Trophoblast cell (in vitro differentiated cells and primary cell): ENCODE measurements around the gene LRRN2.
"Not testable (repeated sequence)": the region's sequence is repeated elsewhere in the genome, so short reads cannot be mapped to it uniquely, and the experiment has no call there.

Source experiments
- DNase-seq, 2 donors: peaks; one replicate each; pipeline ENCODE4 v3.0.0-alpha.2; 2016
- H2AFZ ChIP-seq: 2 replicates; pipeline ENCODE4 v1.6.1; 2013; ENCODE audit warnings: low read length, moderate library complexity, mild to moderate bottlenecking; ENCODE audit not compliant: insufficient read depth, poor library complexity
- H2AK5ac ChIP-seq: 2 replicates; pipeline ENCODE4 v1.6.1; 2013; ENCODE audit warnings: mild to moderate bottlenecking, low read length
- H2BK120ac ChIP-seq: 2 replicates; pipeline ENCODE4 v1.6.1; 2013; ENCODE audit warnings: low read length, mild to moderate bottlenecking, moderate library complexity; ENCODE audit not compliant: insufficient read depth, poor library complexity
- H2BK12ac ChIP-seq: 2 replicates; pipeline ENCODE4 v1.6.1; 2013; ENCODE audit warnings: mild to moderate bottlenecking, low read length, moderate library complexity
- H2BK5ac ChIP-seq: 2 replicates; pipeline ENCODE4 v1.6.1; 2013; ENCODE audit warnings: low read length, low read depth, moderate library complexity, mild to moderate bottlenecking; ENCODE audit not compliant: poor library complexity
- H3K14ac ChIP-seq: 2 replicates; pipeline ENCODE4 v1.6.1; 2013; ENCODE audit warnings: mild to moderate bottlenecking, low read length
- H3K18ac ChIP-seq: 2 replicates; pipeline ENCODE4 v1.6.1; 2013; ENCODE audit warnings: mild to moderate bottlenecking, low read length
- H3K23ac ChIP-seq: 2 replicates; pipeline ENCODE4 v1.6.1; 2013; ENCODE audit warnings: low read length
- H3K27ac ChIP-seq: 2 replicates; pipeline ENCODE4 v1.5.1; 2013; ENCODE audit warnings: low read depth, mild to moderate bottlenecking, inconsistent platforms, low read length, moderate library complexity
- H3K27me3 ChIP-seq: 2 replicates; pipeline ENCODE4 v1.6.1; 2013; ENCODE audit warnings: inconsistent platforms, mild to moderate bottlenecking, low read length, moderate library complexity; ENCODE audit not compliant: insufficient read depth
- H3K36me3 ChIP-seq, 2 experiments: 1 replicate in 1 of 2; 2 replicates in 1 of 2; pipeline ENCODE4 v1.6.1; 2013; ENCODE audit warnings: low read length in 2 of 2, mild to moderate bottlenecking in 2 of 2, moderate library complexity in 1 of 2; ENCODE audit not compliant: insufficient read depth in 2 of 2, control insufficient read depth in 1 of 2
- H3K4ac ChIP-seq: 2 replicates; pipeline ENCODE4 v1.6.1; 2013; ENCODE audit warnings: low read depth, mild to moderate bottlenecking, low read length, moderate library complexity
- H3K4me1 ChIP-seq, 2 experiments: 1 replicate in 1 of 2; 2 replicates in 1 of 2; pipeline ENCODE4 v1.6.1; 2013; ENCODE audit warnings: low read length in 2 of 2, mild to moderate bottlenecking in 2 of 2, moderate library complexity in 1 of 2; ENCODE audit not compliant: insufficient read depth in 2 of 2, control insufficient read depth in 1 of 2
- H3K4me2 ChIP-seq: 2 replicates; pipeline ENCODE4 v1.6.1; 2013; ENCODE audit warnings: inconsistent platforms, mild to moderate bottlenecking, low read length, moderate library complexity
- H3K4me3 ChIP-seq: 2 replicates; pipeline ENCODE4 v1.5.1; 2013; ENCODE audit warnings: mild to moderate bottlenecking, low read depth, low read length, inconsistent platforms
- H3K79me1 ChIP-seq: one replicate; pipeline ENCODE4 v1.6.1; 2013; ENCODE audit warnings: low read length
- H3K79me2 ChIP-seq: 2 replicates; pipeline ENCODE4 v1.6.1; 2013; ENCODE audit warnings: low read length, mild to moderate bottlenecking; ENCODE audit not compliant: control insufficient read depth, insufficient read depth, poor library complexity
- H3K9ac ChIP-seq: 2 replicates; pipeline ENCODE4 v1.6.1; 2013; ENCODE audit warnings: mild to moderate bottlenecking, low read length
- H3K9me3 ChIP-seq: 2 replicates; pipeline ENCODE4 v1.6.1; 2013; ENCODE audit warnings: low read depth, mild to moderate bottlenecking, control low read depth, inconsistent platforms, low read length; ENCODE audit not compliant: insufficient read depth
- H4K12ac ChIP-seq: 2 replicates; pipeline ENCODE4 v1.6.1; 2013; ENCODE audit warnings: low read depth, mild to moderate bottlenecking, low read length, moderate library complexity
- H4K8ac ChIP-seq: 2 replicates; pipeline ENCODE4 v1.6.1; 2013; ENCODE audit warnings: low read depth, mild to moderate bottlenecking, low read length, moderate library complexity
- H4K91ac ChIP-seq: one replicate; pipeline ENCODE4 v1.6.1; 2013; ENCODE audit warnings: low read depth, mild to moderate bottlenecking, low read length, moderate library complexity
- WGBS: extraction: QIAGEN DNeasy Blood & Tissue Kit; methylation state at CpG from one replicate; pipeline ENCODE4 v1.1.7; 2013; ENCODE audit warnings: missing lambda C conversion rate; ENCODE audit not compliant: insufficient read length, insufficient coverage; ENCODE audit errors: extremely low coverage; 5-methylcytosine and 5-hydroxymethylcytosine counted together

The LRRN2 gene

GRCh38 chr1:204692841-204693356, 7.4 kb upstream of the LRRN2 start:
- Histone ChIP-seq H2BK5ac (no peak overlapping the region), H2BK120ac (no peak overlapping the region), H3K4me3 (no peak overlapping the region), H3K4ac (no peak overlapping the region), H4K91ac (no peak overlapping the region), H3K36me3 (no peaks in the 10 kb centered on the region), H3K27ac (no peak overlapping the region), H3K9me3 (no peaks in the 10 kb centered on the region), H3K18ac (no peak overlapping the region), H4K8ac (no peak overlapping the region), H2AFZ (no peak overlapping the region), H3K14ac (no peak overlapping the region), H2AK5ac (no peak overlapping the region), H3K27me3 (no peaks in the 10 kb centered on the region), H4K12ac (no peak overlapping the region), H3K23ac (no peak overlapping the region), H3K79me2 (no peaks in the 10 kb centered on the region), H3K9ac (no peak overlapping the region), H2BK12ac (no peak overlapping the region), H3K4me1 (no peaks in the 10 kb centered on the region), H3K4me2 (no peak overlapping the region), H3K79me1 (no peaks in the 10 kb centered on the region)
- no peak for DNase-seq
- no CpG with 5 or more reads among the region's 7 CpGs for WGBS

GRCh38 chr1:204692325-204692840, 6.8 kb upstream of the LRRN2 start:
- no peak overlapping the region for H4K91ac ChIP-seq
- H3K4me1 ChIP-seq, result no peaks in the 10 kb centered on the region
- H3K14ac ChIP-seq, result no peak overlapping the region
- no peak overlapping the region for H2AK5ac ChIP-seq
- H4K12ac ChIP-seq, result no peak overlapping the region
- no peak overlapping the region for H2BK5ac ChIP-seq
- no peak overlapping the region for H2BK120ac ChIP-seq
- no peak for DNase-seq
- no peak overlapping the region for H3K4me3 ChIP-seq
- H2BK12ac ChIP-seq, result no peak overlapping the region
- no peak overlapping the region for H3K23ac ChIP-seq
- H2AFZ ChIP-seq, result no peak overlapping the region
- H3K9me3 ChIP-seq, result no peaks in the 10 kb centered on the region
- no peak overlapping the region for H3K27ac ChIP-seq
- no peak overlapping the region for H4K8ac ChIP-seq
- H3K4me2 ChIP-seq, result no peak overlapping the region
- H3K79me2 ChIP-seq, result no peaks in the 10 kb centered on the region
- no peaks in the 10 kb centered on the region for H3K36me3 ChIP-seq
- WGBS, result no CpG with 5 or more reads among the region's 1 CpG
- H3K9ac ChIP-seq, result no peak overlapping the region
- no peak overlapping the region for H3K4ac ChIP-seq
- H3K27me3 ChIP-seq, result peaks cover under 1% of the 10 kb centered on the region
- H3K79me1 ChIP-seq, result no peaks in the 10 kb centered on the region
- H3K18ac ChIP-seq, result no peak overlapping the region

- H3K4me1 ChIP-seq, H4K8ac ChIP-seq, H3K27ac ChIP-seq, H2BK5ac ChIP-seq, H3K79me1 ChIP-seq, H2AFZ ChIP-seq, H3K4me2 ChIP-seq, H3K18ac ChIP-seq, H3K27me3 ChIP-seq, H4K91ac ChIP-seq, H2BK120ac ChIP-seq, H3K9me3 ChIP-seq, H3K79me2 ChIP-seq, H3K14ac ChIP-seq, H2AK5ac ChIP-seq, H3K23ac ChIP-seq, H3K4ac ChIP-seq, H3K4me3 ChIP-seq, H2BK12ac ChIP-seq, H3K9ac ChIP-seq, H3K36me3 ChIP-seq, H4K12ac ChIP-seq: not testable (repeated sequence)
- peak in 1 of 2 donors; percentile 12 for DNase-seq
- WGBS, result no CpG with 5 or more reads among the region's 6 CpGs
Observed at GRCh38 chr1:204691328-204691730, 5.8 kb upstream of the LRRN2 start.

GRCh38 chr1:204688776-204689175, 3.2 kb upstream of the LRRN2 start:
- Histone ChIP-seq H2BK12ac (no peak overlapping the region), H3K27me3 (peaks cover 32% of the 10 kb centered on the region), H3K23ac (no peak overlapping the region), H3K9me3 (peaks cover 2% of the 10 kb centered on the region), H3K4me3 (no peak overlapping the region), H3K79me2 (no peaks in the 10 kb centered on the region), H3K14ac (no peak overlapping the region), H4K91ac (no peak overlapping the region), H3K18ac (no peak overlapping the region), H2AFZ (no peak overlapping the region), H2BK5ac (no peak overlapping the region), H3K4me2 (no peak overlapping the region), H3K27ac (no peak overlapping the region), H3K4ac (no peak overlapping the region), H3K9ac (no peak overlapping the region), H3K79me1 (no peaks in the 10 kb centered on the region), H4K12ac (no peak overlapping the region), H4K8ac (no peak overlapping the region), H2BK120ac (no peak overlapping the region), H2AK5ac (no peak overlapping the region), H3K4me1 (peaks cover 11 to 15% of the 10 kb centered on the region in 2 experiments), H3K36me3 (no peaks in the 10 kb centered on the region)
- no peak for DNase-seq
- WGBS, result no CpG with 5 or more reads among the region's 2 CpGs
